ENCODE measurements around the gene TREX2. TPM values are rescaled to one million over a fixed set of nuclear protein-coding genes. Genes with fewer than 3 reads are reported as not detected.

TREX2 gene
- polyA plus RNA-seq, 3 donors: 0.46 to 0.90 (median 0.56) TPM

- H3K27ac ChIP-seq (ENCODE audit: low read depth, low read length): no peak overlapping the region
- 52 to 77% (median 72%) methylated on average over 6 to 11 of the region's 11 CpGs for WGBS, 3 donors
Measured at GRCh38 chrX:153477364-153477857, 31.6 kb upstream of the TREX2 start.

GRCh38 chrX:153476666-153477363 is 31.0 kb upstream of the TREX2 start:
- 57 to 71% (median 57%) methylated on average over 7 to 16 of the region's 16 CpGs for WGBS, 3 donors
- H3K27ac ChIP-seq (ENCODE audit: low read depth, low read length): no peak overlapping the region

GRCh38 chrX:153475751-153476281 is 30.0 kb upstream of the TREX2 start:
- no peak overlapping the region for H3K27ac ChIP-seq (ENCODE audit: low read depth, low read length)
- WGBS, 3 donors: 87 to 92% (median 89%) methylated on average over 7 to 11 of the region's 11 CpGs

GRCh38 chrX:153475271-153475670 is 29.4 kb upstream of the TREX2 start:
- WGBS, 3 donors: 83 to 92% (median 83%) methylated on average over 5 to 7 of the region's 7 CpGs
- H3K27ac ChIP-seq (ENCODE audit: low read depth, low read length): no peak overlapping the region

GRCh38 chrX:153474718-153475117 is 28.9 kb upstream of the TREX2 start:
- WGBS, 3 donors: 0 to 21% (median 0%) methylated on average over 16 to 58 of the region's 59 CpGs
- H3K27ac ChIP-seq (ENCODE audit: low read depth, low read length): no peak overlapping the region

GRCh38 chrX:153474266-153474665 is 28.4 kb upstream of the TREX2 start:
- no peak overlapping the region for H3K27ac ChIP-seq (ENCODE audit: low read depth, low read length)
- 77 to 92% (median 84%) methylated on average over 7 to 10 of the region's 10 CpGs for WGBS, 3 donors

GRCh38 chrX:153473126-153473525 is 27.3 kb upstream of the TREX2 start:
- H3K27ac ChIP-seq (ENCODE audit: low read depth, low read length): no peak overlapping the region
- WGBS, 3 donors: 89 to 98% (median 97%) methylated on average over 9 to 10 of the region's 10 CpGs

- no peak overlapping the region for H3K27ac ChIP-seq (ENCODE audit: low read depth, low read length)
- WGBS, 3 donors: 71 to 78% (median 72%) methylated on average over 11 of the region's 11 CpGs
Measured at GRCh38 chrX:153471663-153472280, 25.9 kb upstream of the TREX2 start.

GRCh38 chrX:153470411-153471363 is 24.8 kb upstream of the TREX2 start, which contains the start of gene HAUS7:
HAUS7 (minus strand) TSS chrX:153470576; CDS start chrX:153470557, 19 bp downstream.
- no peak within 1 kb of the TSS for H3K27ac ChIP-seq (ENCODE audit: low read depth, low read length)
- 10 to 43% (median 42%) methylated on average over 11 to 62 of the region's 70 CpGs for WGBS, 3 donors

GRCh38 chrX:153469811-153470410 is 24.1 kb upstream of the TREX2 start:
- 0 to 26% (median 1%) methylated on average over 18 to 32 of the region's 32 CpGs for WGBS, 3 donors

GRCh38 chrX:153468008-153468580 is 22.2 kb upstream of the TREX2 start:
- 74 to 97% (median 76%) methylated on average over 5 to 11 of the region's 12 CpGs for whole genome bisulfite sequencing, 3 donors
- no peak overlapping the region for H3K27ac ChIP-seq (ENCODE audit: low read depth, low read length)

More at GRCh38 chrX:153469811-153470410, 24.1 kb upstream of the TREX2 start:
- H3K27ac ChIP-seq (ENCODE audit: low read depth, low read length): no peak overlapping the region

- no peak overlapping the region for H3K27ac ChIP-seq (ENCODE audit: low read depth, low read length)
- 83 to 90% (median 85%) methylated on average over 14 to 19 of the region's 19 CpGs for WGBS, 3 donors
Measured at GRCh38 chrX:153465691-153466380, 20.0 kb upstream of the TREX2 start.

- H3K27ac ChIP-seq (ENCODE audit: low read depth, low read length): no peak overlapping the region
- 75 to 85% (median 82%) methylated on average over 5 of the region's 5 CpGs for WGBS, 3 donors
Measured at GRCh38 chrX:153464116-153464515, 18.3 kb upstream of the TREX2 start.

- no peak overlapping the region for H3K27ac ChIP-seq (ENCODE audit: low read depth, low read length)
- WGBS, 3 donors: 80 to 96% (median 81%) methylated on average over 12 of the region's 12 CpGs
Measured at GRCh38 chrX:153463556-153463955, 17.7 kb upstream of the TREX2 start.

- H3K27ac ChIP-seq (ENCODE audit: low read depth, low read length): no peak overlapping the region
- 81 to 91% (median 86%) methylated on average over 6 of the region's 6 CpGs for WGBS, 3 donors
Measured at GRCh38 chrX:153463031-153463430, 17.2 kb upstream of the TREX2 start.

GRCh38 chrX:153462291-153462690 is 16.4 kb upstream of the TREX2 start:
- no peak overlapping the region for H3K27ac ChIP-seq (ENCODE audit: low read depth, low read length)
- 89 to 95% (median 92%) methylated on average over 9 to 10 of the region's 10 CpGs for WGBS, 3 donors

GRCh38 chrX:153460826-153461225 is 15.0 kb upstream of the TREX2 start:
- no peak overlapping the region for H3K27ac ChIP-seq (ENCODE audit: low read depth, low read length)
- 38 to 49% (median 44%) methylated on average over 7 of the region's 7 CpGs for WGBS, 3 donors
